ENCODE data around the gene SLC2A6. TPM values are rescaled to one million over a fixed set of nuclear protein-coding genes. Genes with fewer than 3 reads are reported as not detected.

SLC2A6 gene
- total RNA-seq, 1 donor from 2014 or later, result 32.5 TPM

DNA sequence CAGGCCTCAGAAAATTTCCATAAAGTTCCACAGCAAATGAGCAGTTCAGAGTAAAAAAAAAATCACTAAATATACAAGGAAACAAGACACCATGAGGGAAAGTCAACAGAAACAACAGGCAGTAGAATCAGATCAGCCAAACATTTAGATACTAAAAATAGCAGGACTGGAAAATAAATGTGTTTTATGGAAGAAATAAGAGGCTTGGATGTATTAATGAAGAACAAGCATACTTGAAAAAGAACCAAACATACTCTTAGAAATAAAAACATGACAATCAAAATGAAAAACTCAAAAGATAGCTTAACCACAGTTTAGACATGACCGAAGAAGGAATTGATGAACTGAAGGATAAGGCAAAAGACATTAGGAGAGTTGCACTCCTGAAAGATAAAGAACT is 23.2 kb upstream of the SLC2A6 start:
- TF ChIP-seq, protein P1, sequence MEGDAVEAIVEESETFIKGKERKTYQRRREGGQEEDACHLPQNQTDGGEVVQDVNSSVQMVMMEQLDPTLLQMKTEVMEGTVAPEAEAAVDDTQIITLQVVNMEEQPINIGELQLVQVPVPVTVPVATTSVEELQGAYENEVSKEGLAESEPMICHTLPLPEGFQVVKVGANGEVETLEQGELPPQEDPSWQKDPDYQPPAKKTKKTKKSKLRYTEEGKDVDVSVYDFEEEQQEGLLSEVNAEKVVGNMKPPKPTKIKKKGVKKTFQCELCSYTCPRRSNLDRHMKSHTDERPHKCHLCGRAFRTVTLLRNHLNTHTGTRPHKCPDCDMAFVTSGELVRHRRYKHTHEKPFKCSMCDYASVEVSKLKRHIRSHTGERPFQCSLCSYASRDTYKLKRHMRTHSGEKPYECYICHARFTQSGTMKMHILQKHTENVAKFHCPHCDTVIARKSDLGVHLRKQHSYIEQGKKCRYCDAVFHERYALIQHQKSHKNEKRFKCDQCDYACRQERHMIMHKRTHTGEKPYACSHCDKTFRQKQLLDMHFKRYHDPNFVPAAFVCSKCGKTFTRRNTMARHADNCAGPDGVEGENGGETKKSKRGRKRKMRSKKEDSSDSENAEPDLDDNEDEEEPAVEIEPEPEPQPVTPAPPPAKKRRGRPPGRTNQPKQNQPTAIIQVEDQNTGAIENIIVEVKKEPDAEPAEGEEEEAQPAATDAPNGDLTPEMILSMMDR (IDR thresholded peaks at IDR 0.05; ENCODE audit: unreplicated experiment), result no peak
- H3K27ac Mint-ChIP-seq (ENCODE audit: unreplicated experiment), result no peak overlapping the region
- no peaks in the 10 kb centered on the region for H3K36me3 Mint-ChIP-seq (ENCODE audit: low read depth, unreplicated experiment)
- no peaks in the 10 kb centered on the region for H3K9me3 Mint-ChIP-seq (ENCODE audit: unreplicated experiment)
- peaks cover 8% of the 10 kb centered on the region for H3K27me3 Mint-ChIP-seq (ENCODE audit: unreplicated experiment)
- H3K4me3 Mint-ChIP-seq (ENCODE audit: unreplicated experiment), result no peak overlapping the region
- no peaks in the 10 kb centered on the region for H3K4me1 Mint-ChIP-seq (ENCODE audit: unreplicated experiment)
- DNase-seq (ENCODE audit: low spot score), result no peak

DNA sequence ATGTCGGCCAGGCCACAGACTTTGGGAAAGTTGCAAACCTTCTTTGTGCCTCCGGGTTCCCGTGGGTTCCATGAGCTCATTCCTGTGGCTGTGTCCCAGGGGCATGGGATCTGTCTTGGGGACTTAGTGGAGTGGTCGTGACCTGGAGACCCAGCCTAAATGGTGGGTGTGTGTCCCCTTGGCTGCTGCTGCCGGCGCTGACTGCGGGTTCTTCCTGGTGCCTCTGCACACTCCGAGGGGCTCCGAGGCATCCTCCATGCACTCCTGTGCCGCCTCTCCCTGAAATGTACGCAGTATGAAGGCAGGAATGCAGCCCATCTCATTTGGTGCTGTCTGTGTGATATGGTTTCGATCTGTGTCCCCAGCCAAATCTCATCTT is 21.0 kb upstream of the SLC2A6 start:
- TF ChIP-seq, protein P1 (IDR thresholded peaks at IDR 0.05; ENCODE audit: unreplicated experiment), result no peak
- Mint-ChIP-seq H3K9me3 (ENCODE audit: unreplicated experiment) (no peaks in the 10 kb centered on the region), H3K4me1 (ENCODE audit: unreplicated experiment) (peaks cover 4% of the 10 kb centered on the region), H3K36me3 (ENCODE audit: low read depth, unreplicated experiment) (no peaks in the 10 kb centered on the region), H3K4me3 (ENCODE audit: unreplicated experiment) (no peak overlapping the region), H3K27me3 (ENCODE audit: unreplicated experiment) (peaks cover 8% of the 10 kb centered on the region), H3K27ac (ENCODE audit: unreplicated experiment) (no peak overlapping the region)
- DNase-seq (ENCODE audit: low spot score), result no peak

DNA sequence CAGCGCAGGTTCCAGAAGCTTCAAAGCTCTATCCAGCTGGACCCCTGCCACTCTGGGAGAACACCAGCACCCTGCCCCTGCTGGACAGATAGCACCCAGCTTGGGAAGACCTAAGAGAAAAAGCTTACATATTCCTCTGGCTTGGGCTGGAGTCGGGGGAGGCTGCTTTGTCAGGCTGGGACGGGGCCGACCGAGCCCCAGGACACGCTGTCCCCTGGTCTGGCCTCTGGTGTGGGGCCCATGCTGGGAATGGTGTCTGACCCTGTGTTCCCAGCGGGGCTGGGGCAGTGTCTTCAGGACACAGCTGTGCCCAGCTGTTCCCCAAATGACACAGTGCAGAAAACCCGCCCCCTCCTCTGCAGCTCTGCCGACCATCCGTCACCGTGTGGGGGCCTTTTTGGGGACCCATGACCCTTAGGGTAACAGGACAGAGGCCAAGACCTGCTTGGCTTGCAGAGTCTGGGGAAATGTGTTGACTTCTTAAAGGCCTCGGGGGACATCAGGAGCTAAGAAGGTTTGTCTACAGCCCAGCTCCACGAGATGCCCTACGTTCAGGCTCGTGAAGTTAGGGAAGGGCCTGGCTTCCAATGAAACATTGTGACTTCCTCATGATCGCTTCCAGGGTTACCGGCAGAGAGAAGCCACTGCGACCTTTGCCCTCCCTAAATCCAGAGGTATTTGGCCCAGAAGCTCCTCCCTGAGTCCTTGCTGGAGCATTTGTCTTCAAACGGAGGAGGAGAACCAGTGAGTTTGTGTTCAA is 20.4 kb upstream of the SLC2A6 start:
- H3K4me1 Mint-ChIP-seq (ENCODE audit: unreplicated experiment), result peaks cover 4% of the 10 kb centered on the region
- H3K4me3 Mint-ChIP-seq (ENCODE audit: unreplicated experiment), result no peak overlapping the region
- DNase-seq (ENCODE audit: low spot score), result no peak
- H3K27ac Mint-ChIP-seq (ENCODE audit: unreplicated experiment), result no peak overlapping the region
- no peaks in the 10 kb centered on the region for H3K36me3 Mint-ChIP-seq (ENCODE audit: low read depth, unreplicated experiment)
- peaks cover 8% of the 10 kb centered on the region for H3K27me3 Mint-ChIP-seq (ENCODE audit: unreplicated experiment)
- no peaks in the 10 kb centered on the region for H3K9me3 Mint-ChIP-seq (ENCODE audit: unreplicated experiment)
- TF ChIP-seq, protein P1 (IDR thresholded peaks at IDR 0.05; ENCODE audit: unreplicated experiment), result no peak

DNA sequence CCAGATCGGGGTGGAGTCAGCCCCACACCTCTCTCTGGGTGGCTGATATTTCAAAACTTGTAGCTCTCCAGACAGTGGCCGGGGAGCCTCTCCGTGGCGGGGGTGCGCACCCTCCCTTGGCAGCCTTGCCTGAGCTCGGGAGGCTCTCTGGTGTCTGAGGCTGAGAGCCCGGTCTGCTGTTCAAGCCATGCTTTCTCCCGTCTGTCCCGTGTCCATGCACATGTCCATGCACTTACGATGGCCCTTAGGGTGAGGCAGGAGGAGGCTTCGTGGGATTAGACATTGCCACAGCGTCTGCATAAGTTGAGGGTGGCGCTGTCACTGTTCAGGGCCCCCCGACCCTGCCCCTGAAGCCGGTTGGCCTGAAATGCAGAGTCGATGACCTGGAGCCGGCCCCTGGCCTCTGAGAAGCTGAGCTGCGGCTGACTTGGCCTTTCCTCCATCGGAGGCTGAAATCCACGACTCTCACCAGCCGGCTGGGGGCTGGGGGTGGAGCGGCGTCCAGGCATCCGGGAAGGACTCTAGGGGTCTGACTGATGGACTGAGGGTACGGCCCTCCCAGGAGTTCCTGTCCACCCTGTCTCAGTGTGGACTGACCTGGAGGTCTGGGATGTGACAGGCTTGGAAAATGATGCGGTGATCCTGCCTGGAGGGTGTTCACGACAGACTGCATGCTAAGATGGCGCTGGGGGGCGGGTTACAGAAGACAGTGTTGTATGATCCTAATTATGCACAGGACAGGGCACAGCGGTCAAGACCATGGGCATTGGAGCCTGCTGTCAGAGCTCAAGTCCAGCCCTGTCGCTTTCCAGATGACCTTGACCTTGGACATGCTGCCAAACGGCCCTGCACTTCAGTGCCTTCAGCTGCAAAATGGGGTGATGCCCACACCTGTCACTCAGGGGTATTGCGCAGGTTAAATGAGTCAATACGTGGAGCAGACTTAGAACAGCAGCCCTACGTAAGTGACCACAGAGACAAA is 18.3 kb upstream of the SLC2A6 start:
- Mint-ChIP-seq H3K27ac (ENCODE audit: unreplicated experiment) (no peak overlapping the region), H3K4me3 (ENCODE audit: unreplicated experiment) (no peak overlapping the region)

More for the DNA sequence above, 18.3 kb upstream of the SLC2A6 start:
- no peak for DNase-seq (ENCODE audit: low spot score)
- Mint-ChIP-seq H3K9me3 (ENCODE audit: unreplicated experiment) (no peaks in the 10 kb centered on the region), H3K4me1 (ENCODE audit: unreplicated experiment) (peaks cover 4% of the 10 kb centered on the region), H3K36me3 (ENCODE audit: low read depth, unreplicated experiment) (no peaks in the 10 kb centered on the region), H3K27me3 (ENCODE audit: unreplicated experiment) (peaks cover 11% of the 10 kb centered on the region)
- TF ChIP-seq, protein P1 (IDR thresholded peaks at IDR 0.05; ENCODE audit: unreplicated experiment), result no peak
